HG02798 (cell line): ENCODE measurements around the gene SLC35D3.
"Not testable (repeated sequence)": the region's sequence is repeated elsewhere in the genome, so short reads cannot be mapped to it uniquely, and the experiment has no call there.

Source experiments
- ATAC-seq: cut with Tn5 transposase; IDR thresholded peaks from one replicate; pipeline ENCODE4 v1.9.1; 2021; ENCODE audit warnings: mild to moderate bottlenecking; ENCODE audit not compliant: unreplicated experiment, poor library complexity

SLC35D3 gene

GRCh38 chr6:136962661-136963060, 40.6 kb downstream of the SLC35D3 start:
- no peak for ATAC-seq

DNA sequence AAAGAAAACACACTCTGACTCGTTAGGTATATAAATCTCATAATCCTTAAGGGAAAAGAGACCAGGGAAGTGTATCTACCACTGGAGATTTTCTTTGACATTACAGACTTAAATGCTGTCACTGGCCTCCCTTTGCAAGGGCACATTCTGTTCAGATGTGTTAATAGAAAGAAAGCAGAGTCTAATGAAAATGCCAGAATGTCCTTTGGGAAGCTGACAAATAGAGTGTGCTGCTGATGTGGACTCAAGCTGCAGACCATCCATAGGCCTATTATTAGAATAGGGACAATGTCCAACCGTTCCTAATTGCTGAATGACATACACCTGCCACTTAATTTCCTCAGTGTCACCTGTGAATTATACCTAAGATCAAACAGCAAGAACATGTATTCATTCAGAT, 41.2 kb downstream of the SLC35D3 start:
- ATAC-seq, result no peak

DNA sequence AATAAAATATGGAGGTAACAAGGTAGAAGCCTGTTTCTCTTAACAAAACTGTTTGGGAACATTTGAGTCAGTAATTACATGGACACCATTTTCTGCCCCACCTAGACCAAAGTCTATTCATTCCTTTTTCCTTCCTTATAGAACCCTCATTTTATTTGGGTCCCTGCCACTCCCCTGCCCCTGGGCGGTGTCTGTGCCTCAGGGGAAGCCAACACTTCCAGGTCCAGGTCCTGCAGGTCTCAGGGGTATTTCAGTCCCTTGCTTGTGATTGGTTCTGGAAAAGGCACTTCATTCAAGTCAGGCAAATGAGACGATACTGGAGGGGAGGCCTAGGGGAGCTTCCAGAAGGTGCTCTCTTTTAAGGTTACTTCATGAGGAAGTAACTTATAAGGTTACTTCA, 42.3 kb downstream of the SLC35D3 start:
- no peak for ATAC-seq

DNA sequence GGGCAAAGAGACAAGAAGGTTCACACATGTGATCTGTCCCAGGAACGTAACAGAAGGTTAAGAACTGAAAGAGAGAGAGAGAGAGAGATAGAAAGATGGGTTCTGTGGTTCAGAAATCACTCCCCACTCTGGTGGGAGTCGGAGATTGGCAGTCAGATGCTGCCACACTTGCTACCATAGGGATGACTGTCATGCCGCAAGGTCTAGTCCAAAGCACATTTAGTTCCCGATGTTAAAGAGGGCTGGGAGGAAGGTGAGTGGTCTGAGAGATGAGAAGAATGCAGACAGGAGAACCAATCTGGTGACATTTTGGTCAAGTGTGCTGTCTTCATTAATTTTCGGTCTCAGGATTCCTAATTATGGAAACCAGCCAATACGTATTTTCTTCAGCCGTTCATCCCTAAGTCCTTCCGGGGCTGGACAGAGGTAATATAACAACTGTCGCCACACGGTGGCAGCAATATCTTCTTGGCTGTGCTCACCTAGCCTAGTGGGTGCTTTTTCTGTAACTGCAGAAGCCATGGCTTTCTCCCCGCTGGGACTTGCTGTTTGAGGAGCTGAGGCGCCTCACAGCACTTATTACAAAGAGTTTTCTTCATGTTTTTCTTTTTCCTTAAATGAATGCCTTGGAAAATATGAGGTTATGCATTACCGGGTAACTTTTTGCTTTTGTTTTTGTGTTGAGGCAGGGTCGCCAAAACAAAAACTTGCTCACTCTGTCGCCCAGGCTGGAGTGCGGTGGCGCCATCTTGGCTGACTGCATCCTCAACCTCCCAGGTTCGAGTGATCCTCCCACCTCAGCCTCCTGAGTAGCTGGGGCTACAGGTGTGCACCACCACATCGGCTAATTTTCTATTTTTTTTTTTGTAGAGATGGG, 46.0 kb downstream of the SLC35D3 start:
- peak; percentile 91 for ATAC-seq

DNA sequence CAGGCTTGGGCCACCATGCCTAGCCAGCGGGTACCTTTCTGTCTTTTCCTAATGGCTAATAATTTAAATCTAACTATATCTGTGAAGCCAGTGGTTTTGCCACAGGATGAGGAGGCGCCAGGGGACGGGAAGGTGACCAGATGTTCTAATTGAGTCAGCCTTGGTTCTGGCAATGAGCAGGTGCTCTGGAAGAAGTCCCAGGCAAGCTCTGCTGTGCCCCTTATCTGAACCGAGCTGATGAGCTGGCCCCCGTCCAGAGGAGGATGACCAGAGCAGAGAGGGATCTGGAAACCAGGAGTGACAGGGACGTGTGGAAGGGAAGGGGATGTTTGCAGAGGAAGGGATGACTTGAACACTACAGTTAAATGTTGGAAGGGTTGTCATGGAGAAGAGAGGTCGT, 46.7 kb downstream of the SLC35D3 start:
- ATAC-seq, result no peak

GRCh38 chr6:136969433-136969832, 47.3 kb downstream of the SLC35D3 start:
- no peak for ATAC-seq

GRCh38 chr6:136969930-136970329, 47.8 kb downstream of the SLC35D3 start:
- no peak for ATAC-seq

DNA sequence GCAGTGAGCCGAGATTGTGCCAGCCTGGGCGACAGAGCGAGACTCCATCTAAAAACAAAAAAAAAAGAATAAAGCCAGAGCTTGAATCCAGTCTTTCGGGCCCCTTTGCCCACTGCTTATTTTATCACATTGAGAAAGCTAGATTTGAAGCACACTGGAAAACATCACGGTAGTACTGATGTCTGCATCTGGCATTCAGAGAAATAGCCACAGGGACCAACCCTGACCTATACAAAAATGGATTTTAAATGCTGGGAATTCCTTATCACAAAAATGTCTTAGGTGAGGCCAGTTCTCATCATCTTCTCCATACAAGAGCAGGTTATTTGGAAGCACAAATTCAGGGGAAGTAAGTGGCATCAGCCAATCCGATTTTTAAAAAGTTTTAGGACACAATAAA, 49.5 kb downstream of the SLC35D3 start:
- no peak for ATAC-seq

DNA sequence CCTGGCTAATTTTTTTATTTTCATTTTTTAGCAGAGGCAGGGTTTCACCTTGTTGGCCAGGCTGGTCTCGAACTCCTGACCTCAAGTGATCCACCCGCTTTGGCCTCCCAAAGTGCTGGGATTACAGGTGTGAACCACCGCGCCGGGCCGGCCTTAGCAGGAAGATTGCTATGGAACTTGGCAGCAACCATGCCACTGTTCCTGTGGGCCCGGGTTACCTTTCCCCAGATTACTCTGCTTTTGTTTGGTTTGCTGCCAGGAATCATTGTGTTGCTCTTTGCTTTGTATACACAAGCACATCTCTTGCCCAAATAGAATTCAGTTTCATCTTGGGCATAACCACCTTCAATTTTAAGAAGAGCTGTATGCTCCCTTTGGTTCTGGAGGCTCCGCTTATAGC, 51.7 kb downstream of the SLC35D3 start:
- ATAC-seq, result not testable (repeated sequence)
